Testis (tissue), 2 donors: ENCODE measurements around the gene TCF21.

ENCODE experiments used
- CTCF ChIP-seq, 3 experiments: fragments of 450-650 bp in 2 of 3; fragments of 200-600 bp in 1 of 3; sonication (generic) in 1 of 3; IDR thresholded peaks; one replicate each; pipeline ENCODE4 v1.5.1; 2016 to 2019; ENCODE audit warnings: antibody characterized with exemption in 3 of 3, mild to moderate bottlenecking in 2 of 3, moderate library complexity in 1 of 3
- POLR2A ChIP-seq: fragments of 450-650 bp; IDR thresholded peaks from one replicate; pipeline ENCODE4 v1.6.1; 2017; ENCODE audit warnings: antibody characterized with exemption, mild to moderate bottlenecking, moderate library complexity

- TF ChIP-seq POLR2A (no peak), CTCF (IDR thresholded peaks at IDR 0.05) (no peak)
Observed at GRCh38 chr6:133887880-133888230, 1.1 kb upstream of the TCF21 start.
